Ishikawa (cell line): ENCODE results near the gene LRP8.

Source experiments
- CEBPB ChIP-seq: IDR thresholded peaks from 2 replicates; pipeline ENCODE4 v1.6.1; 2012
- CREB1 ChIP-seq: IDR thresholded peaks from 2 replicates; pipeline ENCODE4 v1.6.1; 2012; ENCODE audit warnings: low read depth
- EP300 ChIP-seq: IDR thresholded peaks from 2 replicates; pipeline ENCODE4 v1.6.1; 2012; ENCODE audit warnings: borderline replicate concordance
- FOXM1 ChIP-seq: IDR thresholded peaks from 2 replicates; pipeline ENCODE4 v1.6.1; 2012; ENCODE audit warnings: low read depth, borderline replicate concordance
- RAD21 ChIP-seq: IDR thresholded peaks from 2 replicates; pipeline ENCODE4 v1.6.1; 2012; ENCODE audit warnings: low read depth
- TAF1 ChIP-seq: IDR thresholded peaks from 2 replicates; pipeline ENCODE4 v1.6.1; 2012; ENCODE audit warnings: low read depth, mild to moderate bottlenecking
- TCF12 ChIP-seq: IDR thresholded peaks from 2 replicates; pipeline ENCODE4 v1.6.1; 2012; ENCODE audit warnings: low read depth
- TEAD4 ChIP-seq: IDR thresholded peaks from 2 replicates; pipeline ENCODE4 v1.6.1; 2012
- YY1 ChIP-seq: IDR thresholded peaks from 2 replicates; pipeline ENCODE4 v1.6.1; 2012; ENCODE audit warnings: low read depth
- ZBTB7A ChIP-seq: IDR thresholded peaks from 2 replicates; pipeline ENCODE4 v1.6.1; 2012; ENCODE audit warnings: low read depth
- TF ChIP-seq, protein P1 (sequence below): IDR thresholded peaks from 2 replicates; pipeline ENCODE4 v1.6.1; 2012; ENCODE audit warnings: low read depth, mild to moderate bottlenecking
- TF ChIP-seq, protein P2 (sequence below): IDR thresholded peaks from 2 replicates; pipeline ENCODE4 v1.6.1; 2012

DNA sequence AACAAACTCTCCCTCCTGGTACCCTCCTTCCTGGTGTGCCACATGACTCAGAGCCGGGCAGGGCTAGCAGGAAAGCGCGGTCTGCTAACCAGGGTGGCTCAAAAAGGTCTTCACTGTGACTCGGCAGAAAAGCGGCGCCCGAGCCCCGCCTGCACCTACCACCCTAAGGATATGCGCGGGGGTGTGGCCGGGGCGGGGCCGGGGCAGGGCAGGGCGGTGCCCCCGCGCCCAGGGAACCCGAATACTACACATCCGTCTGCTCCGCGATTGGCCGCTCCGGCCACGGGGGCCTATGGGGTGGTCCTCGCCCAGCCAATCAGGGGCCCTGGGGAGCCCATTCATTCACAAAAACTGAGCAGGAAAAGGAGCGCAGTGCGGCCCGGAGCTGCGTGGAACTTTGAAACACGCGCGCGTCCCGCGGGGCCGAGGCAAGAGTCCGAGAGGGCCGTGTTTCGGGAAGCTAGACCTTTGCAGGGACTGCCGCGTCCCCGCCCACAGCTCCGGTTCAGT is 1.7 kb downstream of the LRP8 start:
- TF ChIP-seq TAF1 = peak; percentile 32; the same call in 1 of the 2 replicates
- TF ChIP-seq EP300 = no peak; the same call in 1 of the 2 replicates
- TF ChIP-seq TCF12 = no peak
- no peak for TF ChIP-seq YY1
- no peak; the same call in 1 of the 2 replicates for TF ChIP-seq CREB1
- no peak for TF ChIP-seq RAD21
- TF ChIP-seq CEBPB = no peak
- TF ChIP-seq, protein P1, sequence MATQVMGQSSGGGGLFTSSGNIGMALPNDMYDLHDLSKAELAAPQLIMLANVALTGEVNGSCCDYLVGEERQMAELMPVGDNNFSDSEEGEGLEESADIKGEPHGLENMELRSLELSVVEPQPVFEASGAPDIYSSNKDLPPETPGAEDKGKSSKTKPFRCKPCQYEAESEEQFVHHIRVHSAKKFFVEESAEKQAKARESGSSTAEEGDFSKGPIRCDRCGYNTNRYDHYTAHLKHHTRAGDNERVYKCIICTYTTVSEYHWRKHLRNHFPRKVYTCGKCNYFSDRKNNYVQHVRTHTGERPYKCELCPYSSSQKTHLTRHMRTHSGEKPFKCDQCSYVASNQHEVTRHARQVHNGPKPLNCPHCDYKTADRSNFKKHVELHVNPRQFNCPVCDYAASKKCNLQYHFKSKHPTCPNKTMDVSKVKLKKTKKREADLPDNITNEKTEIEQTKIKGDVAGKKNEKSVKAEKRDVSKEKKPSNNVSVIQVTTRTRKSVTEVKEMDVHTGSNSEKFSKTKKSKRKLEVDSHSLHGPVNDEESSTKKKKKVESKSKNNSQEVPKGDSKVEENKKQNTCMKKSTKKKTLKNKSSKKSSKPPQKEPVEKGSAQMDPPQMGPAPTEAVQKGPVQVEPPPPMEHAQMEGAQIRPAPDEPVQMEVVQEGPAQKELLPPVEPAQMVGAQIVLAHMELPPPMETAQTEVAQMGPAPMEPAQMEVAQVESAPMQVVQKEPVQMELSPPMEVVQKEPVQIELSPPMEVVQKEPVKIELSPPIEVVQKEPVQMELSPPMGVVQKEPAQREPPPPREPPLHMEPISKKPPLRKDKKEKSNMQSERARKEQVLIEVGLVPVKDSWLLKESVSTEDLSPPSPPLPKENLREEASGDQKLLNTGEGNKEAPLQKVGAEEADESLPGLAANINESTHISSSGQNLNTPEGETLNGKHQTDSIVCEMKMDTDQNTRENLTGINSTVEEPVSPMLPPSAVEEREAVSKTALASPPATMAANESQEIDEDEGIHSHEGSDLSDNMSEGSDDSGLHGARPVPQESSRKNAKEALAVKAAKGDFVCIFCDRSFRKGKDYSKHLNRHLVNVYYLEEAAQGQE = no peak
- no peak for TF ChIP-seq TEAD4
- TF ChIP-seq, protein P2, sequence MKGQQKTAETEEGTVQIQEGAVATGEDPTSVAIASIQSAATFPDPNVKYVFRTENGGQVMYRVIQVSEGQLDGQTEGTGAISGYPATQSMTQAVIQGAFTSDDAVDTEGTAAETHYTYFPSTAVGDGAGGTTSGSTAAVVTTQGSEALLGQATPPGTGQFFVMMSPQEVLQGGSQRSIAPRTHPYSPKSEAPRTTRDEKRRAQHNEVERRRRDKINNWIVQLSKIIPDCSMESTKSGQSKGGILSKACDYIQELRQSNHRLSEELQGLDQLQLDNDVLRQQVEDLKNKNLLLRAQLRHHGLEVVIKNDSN = peak; percentile 78
- TF ChIP-seq ZBTB7A = no peak; the same call in 1 of the 2 replicates
- peak; percentile 53; the same call in 1 of the 2 replicates for TF ChIP-seq FOXM1
